Spleen (tissue), 11 donors: ENCODE results near the gene NUP160. TPM values are rescaled to one million over a fixed set of nuclear protein-coding genes. Genes with fewer than 3 reads are reported as not detected.
"Not testable (repeated sequence)": the region's sequence is repeated elsewhere in the genome, so short reads cannot be mapped to it uniquely, and the experiment has no call there.

Experiments used
- DNase-seq: peaks from one replicate; pipeline ENCODE4 v3.0.0-alpha.2; 2020
- H3K27ac ChIP-seq, 8 donors: fragments of 200-600 bp; sonication (generic) in 7 of 8; 1 replicate in 4 of 8; 2 replicates in 4 of 8; pipeline versions ENCODE4 v1.5.0 to v1.8.0; 2016 to 2021; ENCODE audit warnings: inconsistent platforms in 4 of 8, mild to moderate bottlenecking in 4 of 8, moderate library complexity in 1 of 8
- H3K27me3 ChIP-seq, 7 donors: fragments of 200-600 bp; sonication (generic) in 6 of 7; replicated peaks in 1 of 7; 1 replicate in 4 of 7; 2 replicates in 3 of 7; pipeline versions ENCODE4 v1.5.0 to v1.8.0; 2016 to 2021; ENCODE audit warnings: inconsistent platforms in 3 of 7, mild to moderate bottlenecking in 1 of 7
- H3K36me3 ChIP-seq, 6 donors: fragments of 200-600 bp; sonication (generic) in 5 of 6; 1 replicate in 4 of 6; 2 replicates in 2 of 6; pipeline versions ENCODE4 v1.5.0 to v1.8.0; 2016 to 2021; ENCODE audit warnings: inconsistent platforms in 2 of 6
- H3K4me1 ChIP-seq, 6 donors: fragments of 200-600 bp; sonication (generic) in 5 of 6; 1 replicate in 3 of 6; 2 replicates in 3 of 6; pipeline versions ENCODE4 v1.5.0 to v1.8.0; 2016 to 2021; ENCODE audit warnings: inconsistent platforms in 3 of 6
- H3K4me3 ChIP-seq, 8 donors: fragments of 200-600 bp; sonication (generic) in 7 of 8; 1 replicate in 4 of 8; 2 replicates in 4 of 8; pipeline versions ENCODE4 v1.5.0 to v1.8.0; 2016 to 2021; ENCODE audit warnings: inconsistent platforms in 4 of 8, mild to moderate bottlenecking in 4 of 8, moderate library complexity in 2 of 8
- H3K9me3 ChIP-seq, 8 donors: fragments of 200-600 bp; sonication (generic) in 7 of 8; 1 replicate in 4 of 8; 2 replicates in 4 of 8; pipeline versions ENCODE4 v1.5.0 to v1.8.0; 2016 to 2021; ENCODE audit warnings: inconsistent platforms in 4 of 8
- POLR2A ChIP-seq, 3 donors: fragments of 450-650 bp; IDR thresholded peaks; one replicate each; pipeline ENCODE4 v1.5.1; 2017; ENCODE audit warnings: antibody characterized with exemption in 3 of 3, mild to moderate bottlenecking in 1 of 3
- POLR2AphosphoS5 ChIP-seq, 3 donors: sonication (generic); formaldehyde crosslinking; IDR thresholded peaks; one replicate each; pipeline ENCODE4 v1.5.1; 2017; ENCODE audit warnings: antibody characterized with exemption in 3 of 3
- WGBS, 5 donors: extraction: QIAGEN DNeasy Blood & Tissue Kit in 3 of 5; methylation state at CpG; one replicate each; pipeline versions ENCODE4 v1.1.5 to v1.1.7; 2013 to 2018; 5-methylcytosine and 5-hydroxymethylcytosine counted together
- intact Hi-C: fragments of 100-400 bp; cut with DNase I; formaldehyde crosslinking; loops from one replicate; pipeline ENCODE4 v1.15.0; 2023; ENCODE audit warnings: low total_unique reads
- polyA plus RNA-seq, 3 donors: library from polyadenylated mRNA; stranded (reverse); fragments of 200-250 nt; gene quantifications; one replicate each; pipeline ENCODE4 v1.2.1, GENCODE V29; 2013
- total RNA-seq, 7 donors: library from RNA; depleted of rRNA in 3 of 7; stranded (reverse); fragments of >200 nt in 3 of 7; fragmentation: NEBNext Ultra II Directional in 4 of 7; extraction: Animal tissue kit (Norgen Biotek cat#: 25700) in 4 of 7; gene quantifications; one replicate each; pipeline versions ENCODE4 v1.1.0 to v1.2.1, GENCODE V29; 2016 to 2021
- TF ChIP-seq, protein P1 (sequence below), 11 experiments: fragments of 200-600 bp in 7 of 11; fragments of 450-650 bp in 4 of 11; sonication (generic) in 4 of 11; IDR thresholded peaks in 8 of 11; conservative IDR thresholded peaks in 3 of 11; 1 replicate in 7 of 11; 2 replicates in 4 of 11; pipeline versions ENCODE4 v1.4.0 to v1.8.0; 2016 to 2021; ENCODE audit warnings: antibody characterized with exemption in 11 of 11, inconsistent platforms in 4 of 11, mild to moderate bottlenecking in 1 of 11
- donor health status: healthy with polysubstance abuse.
- donor health status: DM: no; HTN: no; CAD: no; lungs with moderate emphysema.
- donor health status: DM: no; HTN: no; CAD: no.
- donor health status: Bipolar disorder and iron deficiency.
- donor health status: healthy.
- donor health status: DM: no; HTN: no; CAD: no.
- donor health status: DM: yes; HTN: yes; CAD: no.

NUP160 gene
- total and polyA plus RNA-seq, 10 donors: 16.0 to 54.8 (median 41.2) TPM

DNA sequence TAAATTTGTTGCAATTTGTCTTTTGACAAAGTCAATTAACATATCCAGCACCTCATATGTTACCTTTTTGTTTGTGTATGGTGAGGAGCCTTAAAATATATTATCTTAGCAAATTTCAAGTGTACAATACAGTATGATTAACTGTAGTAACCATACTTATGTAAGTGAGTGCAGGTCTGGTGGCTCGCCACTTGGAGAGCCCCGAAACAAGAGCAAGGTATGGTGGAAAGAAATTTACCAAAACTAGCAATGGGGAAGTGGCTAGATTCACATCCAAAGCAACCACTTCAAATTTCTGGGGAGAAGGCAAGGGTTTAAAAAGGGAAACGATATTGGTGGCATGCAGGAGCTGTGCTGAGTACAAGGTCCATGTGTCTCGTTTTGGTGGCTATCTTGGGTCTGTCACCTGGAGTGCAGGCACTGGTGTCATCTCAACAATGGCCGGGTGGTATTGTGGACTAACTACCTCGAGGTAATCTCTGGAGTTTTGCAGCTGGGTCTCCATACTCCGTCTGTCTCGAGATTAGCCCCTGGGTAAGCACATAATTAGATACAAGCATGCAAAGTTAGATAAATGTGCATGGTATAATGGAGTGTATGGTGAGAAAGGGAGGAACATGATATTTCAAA is 72.8 kb downstream of the NUP160 start:
- Histone ChIP-seq H3K36me3 (peaks cover 2 to 60% (median 48%) of the 10 kb centered on the region in 6 donors), H3K27ac (no peak overlapping the region), H3K9me3 (no peaks in the 10 kb centered on the region), H3K4me1 (no peaks in the 10 kb centered on the region), H3K4me3 (no peak overlapping the region), H3K27me3 (no peaks in the 10 kb centered on the region)
- intact Hi-C loops: no loop called here
- 85 to 94% (median 91%) methylated on average over 8 of the region's 8 CpGs for WGBS, 5 donors
- TF ChIP-seq POLR2A (IDR thresholded peaks at IDR 0.05): no peak
- TF ChIP-seq, protein P1, sequence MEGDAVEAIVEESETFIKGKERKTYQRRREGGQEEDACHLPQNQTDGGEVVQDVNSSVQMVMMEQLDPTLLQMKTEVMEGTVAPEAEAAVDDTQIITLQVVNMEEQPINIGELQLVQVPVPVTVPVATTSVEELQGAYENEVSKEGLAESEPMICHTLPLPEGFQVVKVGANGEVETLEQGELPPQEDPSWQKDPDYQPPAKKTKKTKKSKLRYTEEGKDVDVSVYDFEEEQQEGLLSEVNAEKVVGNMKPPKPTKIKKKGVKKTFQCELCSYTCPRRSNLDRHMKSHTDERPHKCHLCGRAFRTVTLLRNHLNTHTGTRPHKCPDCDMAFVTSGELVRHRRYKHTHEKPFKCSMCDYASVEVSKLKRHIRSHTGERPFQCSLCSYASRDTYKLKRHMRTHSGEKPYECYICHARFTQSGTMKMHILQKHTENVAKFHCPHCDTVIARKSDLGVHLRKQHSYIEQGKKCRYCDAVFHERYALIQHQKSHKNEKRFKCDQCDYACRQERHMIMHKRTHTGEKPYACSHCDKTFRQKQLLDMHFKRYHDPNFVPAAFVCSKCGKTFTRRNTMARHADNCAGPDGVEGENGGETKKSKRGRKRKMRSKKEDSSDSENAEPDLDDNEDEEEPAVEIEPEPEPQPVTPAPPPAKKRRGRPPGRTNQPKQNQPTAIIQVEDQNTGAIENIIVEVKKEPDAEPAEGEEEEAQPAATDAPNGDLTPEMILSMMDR (IDR thresholded peaks at IDR 0.05 in 8 of 11, conservative IDR thresholded peaks at IDR 0.05 in 3 of 11): no peak
- TF ChIP-seq POLR2AphosphoS5 (IDR thresholded peaks at IDR 0.05): no peak
- no peak for DNase-seq

DNA sequence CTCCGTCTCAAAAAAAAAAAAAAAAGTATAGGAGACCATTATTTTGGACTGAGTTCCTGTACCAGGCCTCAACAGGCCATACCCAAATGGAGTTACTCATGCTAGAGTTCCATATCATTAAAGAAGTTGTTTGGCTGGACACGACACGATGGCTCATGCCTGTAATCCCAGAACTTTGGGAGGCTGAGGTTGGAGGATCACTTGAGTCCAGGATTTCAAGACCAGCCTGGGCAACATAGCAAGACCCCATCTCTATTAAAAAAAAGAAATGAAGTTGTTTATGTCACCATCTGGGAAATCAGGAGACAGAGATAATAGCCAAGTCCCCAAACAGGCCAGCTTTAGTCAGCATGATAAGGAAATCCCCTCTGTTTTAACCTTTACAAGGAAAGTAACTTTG is 74.3 kb downstream of the NUP160 start:
- Histone ChIP-seq H3K36me3 (peaks cover 0 to 45% (median 33%) of the 10 kb centered on the region in 6 donors), H3K9me3 (no peaks in the 10 kb centered on the region), H3K4me3 (no peak overlapping the region), H3K4me1 (peaks cover 0 to 3% (median under 1%) of the 10 kb centered on the region in 6 donors), H3K27ac (no peak overlapping the region), H3K27me3 (no peaks in the 10 kb centered on the region)
- WGBS, 5 donors: 96 to 100% (median 98%) methylated on average over 3 of the region's 3 CpGs
- intact Hi-C loops: no loop called here
- no peak for DNase-seq
- no peak for TF ChIP-seq POLR2A (IDR thresholded peaks at IDR 0.05)
- TF ChIP-seq POLR2AphosphoS5 (IDR thresholded peaks at IDR 0.05): no peak
- TF ChIP-seq, protein P1 (IDR thresholded peaks at IDR 0.05 in 8 of 11, conservative IDR thresholded peaks at IDR 0.05 in 3 of 11): no peak

DNA sequence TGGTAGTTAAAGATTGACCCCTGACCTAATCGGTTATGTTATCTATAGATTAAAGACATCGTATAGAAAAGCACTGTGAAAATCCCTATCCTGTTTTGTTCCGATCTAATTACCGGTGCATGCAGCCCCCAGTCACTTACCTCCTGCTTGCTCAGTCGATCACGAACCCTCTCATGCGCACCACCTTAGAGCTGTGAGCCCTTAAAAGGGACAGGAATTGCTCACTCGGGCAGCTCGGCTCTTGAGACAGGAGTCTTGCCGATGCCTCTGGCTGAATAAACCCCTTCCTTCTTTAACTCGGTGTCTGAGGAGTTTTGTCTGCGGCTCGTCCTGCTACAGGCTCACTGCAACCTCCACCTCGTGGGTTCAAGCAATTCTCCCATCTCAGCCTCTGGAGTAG is 78.6 kb downstream of the NUP160 start:
- peaks cover 9 to 33% (median 22%) of the 10 kb centered on the region in 6 donors for H3K4me1 ChIP-seq
- intact Hi-C loops, DNase-seq, H3K4me3 ChIP-seq, H3K27me3 ChIP-seq, H3K27ac ChIP-seq, H3K9me3 ChIP-seq, H3K36me3 ChIP-seq: not testable (repeated sequence)
- WGBS, 5 donors: 87 to 96% (median 93%) methylated on average over 14 of the region's 14 CpGs

DNA sequence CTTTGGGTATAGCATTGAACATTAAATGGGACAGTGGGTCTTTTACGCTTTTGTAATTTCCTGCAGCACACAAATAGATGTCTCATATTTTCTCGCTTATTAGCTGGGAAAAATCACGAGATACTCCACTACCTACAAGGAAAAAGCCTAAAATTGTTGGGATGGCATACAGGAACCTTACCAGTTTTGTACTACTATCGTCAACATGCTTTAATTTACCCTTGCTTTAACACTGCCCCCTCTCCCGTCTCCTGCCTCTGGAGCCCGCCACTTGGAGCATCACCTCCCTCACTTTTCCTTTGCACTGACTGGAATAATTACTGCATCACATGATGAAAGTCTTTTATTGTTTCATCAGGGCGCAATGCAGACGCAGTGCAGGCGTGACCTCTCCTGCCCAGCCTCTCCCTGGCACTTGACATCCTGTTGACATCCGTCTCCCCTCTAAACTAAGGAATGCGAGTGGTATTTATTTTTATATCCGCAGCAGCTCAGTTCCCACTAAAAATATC is 80.0 kb downstream of the NUP160 start:
- Histone ChIP-seq H3K9me3 (no peaks in the 10 kb centered on the region), H3K36me3 (peaks cover 0 to 20% (median 13%) of the 10 kb centered on the region in 6 donors), H3K4me3 (peak overlapping the region; percentile 27 to 91 (median 87)), H3K27ac (peak overlapping the region; percentile 96 to 100 (median 100)), H3K27me3 (no peaks in the 10 kb centered on the region), H3K4me1 (peaks cover 12 to 43% (median 23%) of the 10 kb centered on the region in 6 donors)
- peak in 2 of 3 donors; percentile 76 to 96 for TF ChIP-seq POLR2AphosphoS5 (IDR thresholded peaks at IDR 0.05)
- TF ChIP-seq, protein P1 (IDR thresholded peaks at IDR 0.05 in 8 of 11, conservative IDR thresholded peaks at IDR 0.05 in 3 of 11): no peak
- peak in 2 of 3 donors; percentile 46 to 61 for TF ChIP-seq POLR2A (IDR thresholded peaks at IDR 0.05)
- WGBS, 5 donors: 2 to 7% (median 5%) methylated on average over 12 of the region's 12 CpGs
- DNase-seq: peak; percentile 81
- intact Hi-C loops: no loop called here
